HEK293T (cell line): ENCODE results near the gene KLK14.

Experiments
- ARNT ChIP-seq: fragments of 450-650 bp; IDR thresholded peaks from 2 replicates; pipeline ENCODE4 v1.6.1; 2017; ENCODE audit warnings: mild to moderate bottlenecking
- BHLHE40 ChIP-seq: fragments of 450-650 bp; IDR thresholded peaks from 2 replicates; pipeline ENCODE4 v1.6.1; 2016; ENCODE audit warnings: mild to moderate bottlenecking, moderate library complexity, borderline replicate concordance
- FOXA1 ChIP-seq: fragments of 450-650 bp; IDR thresholded peaks from 2 replicates; pipeline ENCODE4 v1.6.1; 2016; ENCODE audit warnings: mild to moderate bottlenecking
- FOXM1 ChIP-seq: fragments of 450-650 bp; IDR thresholded peaks from 2 replicates; pipeline ENCODE4 v1.6.1; 2017; ENCODE audit warnings: mild to moderate bottlenecking, borderline replicate concordance
- HDGF ChIP-seq: fragments of 450-650 bp; IDR thresholded peaks from 2 replicates; pipeline ENCODE4 v1.6.1; 2017; ENCODE audit warnings: antibody characterized with exemption, borderline replicate concordance
- LEF1 ChIP-seq: fragments of 450-650 bp; IDR thresholded peaks from 2 replicates; pipeline ENCODE4 v1.6.1; 2017; ENCODE audit warnings: mild to moderate bottlenecking, borderline replicate concordance
- SP1 ChIP-seq: fragments of 450-650 bp; IDR thresholded peaks from 2 replicates; pipeline ENCODE4 v1.6.1; 2017
- SUZ12 ChIP-seq: fragments of 450-650 bp; IDR thresholded peaks from 2 replicates; pipeline ENCODE4 v1.6.1; 2016; ENCODE audit warnings: mild to moderate bottlenecking
- TF ChIP-seq, protein P1 (sequence below): fragments of 450-650 bp; IDR thresholded peaks from 2 replicates; pipeline ENCODE4 v1.6.1; 2016

DNA sequence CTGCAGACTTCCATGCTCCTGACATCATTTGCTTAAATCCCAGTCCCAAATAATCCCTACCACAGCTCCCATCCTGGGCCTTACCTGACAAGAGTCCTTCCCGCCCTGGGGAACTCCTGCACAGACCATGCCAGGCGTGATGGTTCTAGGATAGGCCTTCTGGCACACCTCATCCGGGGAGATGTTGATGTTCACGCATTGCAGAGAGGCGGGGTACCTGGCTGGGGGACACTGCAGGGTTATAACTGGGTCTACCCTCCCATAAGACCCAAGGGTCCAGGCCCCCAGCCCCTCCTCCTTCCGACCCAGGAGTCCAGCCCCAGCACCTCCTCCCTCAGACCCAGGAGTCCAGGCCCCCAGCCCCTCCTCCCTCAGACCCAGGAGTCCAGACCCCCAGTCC lies 4.0 kb downstream of the KLK14 start:
- TF ChIP-seq, protein P1, sequence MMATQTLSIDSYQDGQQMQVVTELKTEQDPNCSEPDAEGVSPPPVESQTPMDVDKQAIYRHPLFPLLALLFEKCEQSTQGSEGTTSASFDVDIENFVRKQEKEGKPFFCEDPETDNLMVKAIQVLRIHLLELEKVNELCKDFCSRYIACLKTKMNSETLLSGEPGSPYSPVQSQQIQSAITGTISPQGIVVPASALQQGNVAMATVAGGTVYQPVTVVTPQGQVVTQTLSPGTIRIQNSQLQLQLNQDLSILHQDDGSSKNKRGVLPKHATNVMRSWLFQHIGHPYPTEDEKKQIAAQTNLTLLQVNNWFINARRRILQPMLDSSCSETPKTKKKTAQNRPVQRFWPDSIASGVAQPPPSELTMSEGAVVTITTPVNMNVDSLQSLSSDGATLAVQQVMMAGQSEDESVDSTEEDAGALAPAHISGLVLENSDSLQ = no peak
- no peak for TF ChIP-seq FOXA1
- TF ChIP-seq HDGF = no peak
- TF ChIP-seq BHLHE40 = no peak
- no peak for TF ChIP-seq SP1
- TF ChIP-seq ARNT = no peak
- no peak for TF ChIP-seq SUZ12
- TF ChIP-seq FOXM1 = no peak
- no peak for TF ChIP-seq LEF1
